SJCRH30 (cell line): Measurements from ENCODE around the gene ABLIM1. TPM values are rescaled to one million over a fixed set of nuclear protein-coding genes. Genes with fewer than 3 reads are reported as not detected.
A peak's percentile ranks its signal among the peaks of the same experiment; 100 is the strongest.

Experiments used
- DNase-seq, 2 experiments: peaks; one replicate each; pipeline ENCODE4 v3.0.0-alpha.2; 2015 to 2020
- H3K27ac ChIP-seq: fragments of 250-450 bp; sonication (Bioruptor Pico); 2 replicates; pipeline ENCODE4 v1.5.1; 2020; ENCODE audit warnings: mild to moderate bottlenecking, moderate library complexity
- H3K27me3 ChIP-seq: fragments of 250-450 bp; sonication (Bioruptor Pico); 2 replicates; pipeline ENCODE4 v1.5.1; 2020; ENCODE audit warnings: mild to moderate bottlenecking, moderate library complexity
- H3K36me3 ChIP-seq: fragments of 250-450 bp; sonication (Bioruptor Pico); 2 replicates; pipeline ENCODE4 v1.5.1; 2020; ENCODE audit warnings: mild to moderate bottlenecking, moderate library complexity
- H3K4me1 ChIP-seq: fragments of 250-450 bp; sonication (Bioruptor Pico); 2 replicates; pipeline ENCODE4 v1.5.1; 2020; ENCODE audit warnings: mild to moderate bottlenecking, moderate library complexity
- H3K4me3 ChIP-seq: fragments of 250-450 bp; sonication (Bioruptor Pico); 2 replicates; pipeline ENCODE4 v1.5.1; 2020; ENCODE audit warnings: mild to moderate bottlenecking, moderate library complexity
- H3K9me3 ChIP-seq: fragments of 250-450 bp; sonication (Bioruptor Pico); replicated peaks from 2 replicates; pipeline ENCODE4 v1.5.1; 2020; ENCODE audit warnings: mild to moderate bottlenecking, moderate library complexity
- total RNA-seq: library from RNA; depleted of rRNA; stranded (reverse); fragments of >200 nt; shearing (Covaris generic); gene quantifications from 2 replicates; pipeline ENCODE4 v1.2.3, GENCODE V29; 2014

Gene ABLIM1
- total RNA-seq, 1 experiment from 2014 or later = 23.9 TPM

GRCh38 chr10:114445332-114445731, 212.7 kb downstream of the ABLIM1 start:
- Histone ChIP-seq H3K36me3 (no peaks in the 10 kb centered on the region; the same call in 1 of the 2 replicates), H3K27me3 (no peaks in the 10 kb centered on the region)
- no peak for DNase-seq

GRCh38 chr10:114444819-114445218, 213.3 kb downstream of the ABLIM1 start:
- no peak for DNase-seq
- H3K27me3 ChIP-seq = no peaks in the 10 kb centered on the region

More at GRCh38 chr10:114445332-114445731, 212.7 kb downstream of the ABLIM1 start:
- Histone ChIP-seq H3K9me3 (no peaks in the 10 kb centered on the region), H3K4me1 (no peaks in the 10 kb centered on the region), H3K27ac (no peak overlapping the region), H3K4me3 (no peak overlapping the region)

GRCh38 chr10:114442091-114442630, 215.9 kb downstream of the ABLIM1 start:
- no peak overlapping the region for H3K4me3 ChIP-seq
- H3K4me1 ChIP-seq = no peaks in the 10 kb centered on the region
- no peak overlapping the region for H3K27ac ChIP-seq
- no peaks in the 10 kb centered on the region for H3K9me3 ChIP-seq
- no peaks in the 10 kb centered on the region for H3K27me3 ChIP-seq
- H3K36me3 ChIP-seq = peaks cover 19% of the 10 kb centered on the region
- DNase-seq = no peak

More at GRCh38 chr10:114444819-114445218, 213.3 kb downstream of the ABLIM1 start:
- no peak overlapping the region for H3K4me3 ChIP-seq
- no peaks in the 10 kb centered on the region; the same call in 1 of the 2 replicates for H3K36me3 ChIP-seq
- no peak overlapping the region for H3K27ac ChIP-seq
- H3K9me3 ChIP-seq = no peaks in the 10 kb centered on the region
- no peaks in the 10 kb centered on the region for H3K4me1 ChIP-seq

- H3K4me3 ChIP-seq = no peak overlapping the region
- no peaks in the 10 kb centered on the region for H3K27me3 ChIP-seq
- no peak overlapping the region for H3K27ac ChIP-seq
- H3K9me3 ChIP-seq = no peaks in the 10 kb centered on the region
- peaks cover 21% of the 10 kb centered on the region for H3K36me3 ChIP-seq
- H3K4me1 ChIP-seq = no peaks in the 10 kb centered on the region
- no peak for DNase-seq
Observed at GRCh38 chr10:114441107-114441506, 217.0 kb downstream of the ABLIM1 start.

- peak in 1 of 2 experiments; percentile 34 for DNase-seq
- no peaks in the 10 kb centered on the region for H3K4me1 ChIP-seq
- no peak overlapping the region for H3K27ac ChIP-seq
- no peaks in the 10 kb centered on the region for H3K27me3 ChIP-seq
- H3K9me3 ChIP-seq = no peaks in the 10 kb centered on the region
- H3K4me3 ChIP-seq = no peak overlapping the region
- H3K36me3 ChIP-seq = peaks cover 21% of the 10 kb centered on the region
Observed at GRCh38 chr10:114437473-114438292, 220.4 kb downstream of the ABLIM1 start.

GRCh38 chr10:114436941-114437340, 221.1 kb downstream of the ABLIM1 start:
- Histone ChIP-seq H3K4me3 (no peak overlapping the region), H3K4me1 (no peaks in the 10 kb centered on the region), H3K36me3 (peaks cover 21% of the 10 kb centered on the region), H3K9me3 (no peaks in the 10 kb centered on the region), H3K27ac (no peak overlapping the region), H3K27me3 (no peaks in the 10 kb centered on the region)
- no peak for DNase-seq

- Histone ChIP-seq H3K27me3 (no peaks in the 10 kb centered on the region), H3K27ac (no peak overlapping the region), H3K9me3 (no peaks in the 10 kb centered on the region), H3K4me3 (no peak overlapping the region), H3K36me3 (peaks cover 5% of the 10 kb centered on the region; the same call in 1 of the 2 replicates), H3K4me1 (no peaks in the 10 kb centered on the region)
- no peak for DNase-seq
Observed at GRCh38 chr10:114432566-114433093, 225.4 kb downstream of the ABLIM1 start.

- H3K4me3 ChIP-seq = no peak overlapping the region
Observed at GRCh38 chr10:114431414-114432135, 226.5 kb downstream of the ABLIM1 start.

GRCh38 chr10:114430688-114431413, 227.2 kb downstream of the ABLIM1 start:
- Histone ChIP-seq H3K27ac (no peak overlapping the region), H3K4me3 (no peak overlapping the region)
- DNase-seq = no peak

More at GRCh38 chr10:114431414-114432135, 226.5 kb downstream of the ABLIM1 start:
- no peak for DNase-seq
- 0 out of 2 replicates have a peak, but pooled peaks cover under 1% of the 10 kb centered on the region for H3K36me3 ChIP-seq
- H3K9me3 ChIP-seq = no peaks in the 10 kb centered on the region
- H3K4me1 ChIP-seq = no peaks in the 10 kb centered on the region
- H3K27ac ChIP-seq = no peak overlapping the region
- H3K27me3 ChIP-seq = no peaks in the 10 kb centered on the region

GRCh38 chr10:114429581-114430335, 228.3 kb downstream of the ABLIM1 start:
- H3K36me3 ChIP-seq = no peaks in the 10 kb centered on the region
- no peaks in the 10 kb centered on the region for H3K27me3 ChIP-seq
- H3K27ac ChIP-seq = no peak overlapping the region
- no peak for DNase-seq
- H3K4me1 ChIP-seq = no peaks in the 10 kb centered on the region
- H3K4me3 ChIP-seq = no peak overlapping the region
- H3K9me3 ChIP-seq = no peaks in the 10 kb centered on the region

More at GRCh38 chr10:114430688-114431413, 227.2 kb downstream of the ABLIM1 start:
- no peaks in the 10 kb centered on the region for H3K9me3 ChIP-seq
- H3K4me1 ChIP-seq = no peaks in the 10 kb centered on the region
- no peaks in the 10 kb centered on the region for H3K27me3 ChIP-seq
- no peaks in the 10 kb centered on the region for H3K36me3 ChIP-seq

GRCh38 chr10:114427124-114427852, 230.8 kb downstream of the ABLIM1 start:
- Histone ChIP-seq H3K36me3 (no peaks in the 10 kb centered on the region), H3K4me1 (no peaks in the 10 kb centered on the region), H3K27me3 (no peaks in the 10 kb centered on the region), H3K9me3 (no peaks in the 10 kb centered on the region), H3K4me3 (no peak overlapping the region), H3K27ac (no peak overlapping the region)
- peak in 1 of 2 experiments; percentile 12 for DNase-seq

GRCh38 chr10:114426476-114426875, 231.6 kb downstream of the ABLIM1 start:
- Histone ChIP-seq H3K36me3 (no peaks in the 10 kb centered on the region), H3K4me3 (no peak overlapping the region), H3K27ac (no peak overlapping the region), H3K4me1 (no peaks in the 10 kb centered on the region), H3K9me3 (no peaks in the 10 kb centered on the region), H3K27me3 (no peaks in the 10 kb centered on the region)
- no peak for DNase-seq

- DNase-seq = no peak
- H3K4me3 ChIP-seq = no peak overlapping the region
Observed at GRCh38 chr10:114420811-114421485, 237.1 kb downstream of the ABLIM1 start.

More at GRCh38 chr10:114420811-114421485, 237.1 kb downstream of the ABLIM1 start:
- Histone ChIP-seq H3K4me1 (no peaks in the 10 kb centered on the region), H3K9me3 (no peaks in the 10 kb centered on the region), H3K36me3 (no peaks in the 10 kb centered on the region), H3K27ac (no peak overlapping the region), H3K27me3 (0 out of 2 replicates have a peak, but pooled peaks cover 3% of the 10 kb centered on the region)
